PC-3 (cell line): ENCODE results near the gene CDHR5.

Source experiments
- CTCF ChIP-seq: fragments of 300-600 bp; sonication (generic); conservative IDR thresholded peaks from 2 replicates; pipeline ENCODE4 v1.5.1; 2017; ENCODE audit warnings: antibody characterized with exemption, low read depth, mild to moderate bottlenecking, low read length
- EZH2 ChIP-seq: fragments of 300-600 bp; sonication (generic); IDR thresholded peaks from one replicate; pipeline ENCODE4 v1.6.1; 2017; ENCODE audit warnings: antibody characterized with exemption, mild to moderate bottlenecking, low read length; ENCODE audit not compliant: unreplicated experiment

GRCh38 chr11:575996-576768 is 48.6 kb downstream of the CDHR5 start, which contains the start of gene PHRF1:
- no peak for TF ChIP-seq CTCF
- no peak for TF ChIP-seq EZH2
